Measurements from ENCODE around the gene C11orf87. TPM values are rescaled to one million over a fixed set of nuclear protein-coding genes. Genes with fewer than 3 reads are reported as not detected.

Gene C11orf87
- total RNA-seq, 1 donor, result 0.09 TPM

DNA sequence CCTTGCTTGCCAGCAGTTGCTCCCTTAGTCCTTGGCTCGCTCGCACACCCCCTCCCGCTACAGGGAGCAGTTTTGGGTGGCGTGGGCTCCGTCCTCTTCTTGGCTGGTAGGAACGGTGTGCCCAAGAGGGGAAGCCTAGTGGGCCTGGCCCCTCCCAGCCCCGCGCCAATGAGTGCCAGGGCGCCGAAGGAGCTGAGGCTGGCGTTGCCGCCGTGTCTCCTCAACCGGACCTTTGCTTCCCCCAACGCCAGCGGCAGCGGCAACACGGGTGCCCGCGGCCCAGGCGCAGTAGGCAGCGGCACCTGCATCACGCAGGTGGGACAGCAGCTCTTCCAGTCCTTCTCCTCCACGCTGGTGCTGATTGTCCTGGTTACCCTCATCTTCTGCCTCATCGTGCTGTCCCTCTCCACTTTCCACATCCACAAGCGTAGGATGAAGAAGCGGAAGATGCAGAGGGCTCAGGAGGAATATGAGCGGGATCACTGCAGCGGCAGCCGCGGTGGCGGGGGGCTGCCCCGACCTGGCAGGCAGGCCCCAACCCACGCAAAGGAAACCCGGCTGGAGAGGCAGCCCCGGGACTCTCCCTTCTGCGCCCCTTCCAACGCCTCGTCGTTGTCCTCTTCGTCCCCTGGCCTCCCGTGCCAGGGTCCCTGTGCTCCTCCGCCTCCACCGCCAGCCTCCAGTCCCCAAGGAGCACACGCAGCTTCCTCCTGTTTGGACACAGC lies 1.6 kb downstream of the C11orf87 start:
- TF ChIP-seq CTCF (IDR thresholded peaks at IDR 0.05; ENCODE audit: insufficient read depth, low read length), result no peak
- no peak for DNase-seq (ENCODE audit: low read depth)
- H3K4me3 ChIP-seq (ENCODE audit: low read depth, low read length), result peak overlapping the region; percentile 64

DNA sequence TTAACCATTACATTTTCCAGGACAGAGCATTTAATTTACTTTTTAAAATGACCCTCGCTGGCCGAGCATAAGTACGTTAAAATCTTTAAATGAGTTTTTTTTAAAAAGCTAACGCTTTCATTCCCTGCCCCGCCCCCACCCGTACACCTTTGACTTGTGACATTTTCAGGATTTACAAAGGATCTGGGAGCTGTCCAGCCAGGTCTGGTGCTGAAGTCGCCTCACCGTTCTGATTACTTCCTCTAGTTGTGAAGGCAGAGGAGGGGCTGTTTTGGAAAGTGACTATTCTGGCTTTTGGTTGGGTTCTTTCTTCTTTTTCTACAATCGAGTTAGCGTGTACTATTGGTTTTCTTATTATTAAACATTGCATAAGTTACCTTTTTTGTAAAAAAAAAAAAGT lies 2.9 kb downstream of the C11orf87 start:
- H3K4me3 ChIP-seq (ENCODE audit: low read depth, low read length), result no peak overlapping the region
- DNase-seq (ENCODE audit: low read depth), result no peak
- no peak for TF ChIP-seq CTCF (IDR thresholded peaks at IDR 0.05; ENCODE audit: insufficient read depth, low read length)

- DNase-seq (ENCODE audit: low read depth), result no peak
- peak; percentile 18 for TF ChIP-seq CTCF (IDR thresholded peaks at IDR 0.05; ENCODE audit: insufficient read depth, low read length)
- no peak overlapping the region for H3K4me3 ChIP-seq (ENCODE audit: low read depth, low read length)
These were observed 3.6 kb downstream of the C11orf87 start for GRCh38 chr11:109425554-109425953.

- peak; percentile 35 for TF ChIP-seq CTCF (IDR thresholded peaks at IDR 0.05; ENCODE audit: insufficient read depth, low read length)
- DNase-seq (ENCODE audit: low read depth), result no peak
- H3K4me3 ChIP-seq (ENCODE audit: low read depth, low read length), result no peak overlapping the region
These were observed 4.7 kb downstream of the C11orf87 start for GRCh38 chr11:109426442-109427240.

DNA sequence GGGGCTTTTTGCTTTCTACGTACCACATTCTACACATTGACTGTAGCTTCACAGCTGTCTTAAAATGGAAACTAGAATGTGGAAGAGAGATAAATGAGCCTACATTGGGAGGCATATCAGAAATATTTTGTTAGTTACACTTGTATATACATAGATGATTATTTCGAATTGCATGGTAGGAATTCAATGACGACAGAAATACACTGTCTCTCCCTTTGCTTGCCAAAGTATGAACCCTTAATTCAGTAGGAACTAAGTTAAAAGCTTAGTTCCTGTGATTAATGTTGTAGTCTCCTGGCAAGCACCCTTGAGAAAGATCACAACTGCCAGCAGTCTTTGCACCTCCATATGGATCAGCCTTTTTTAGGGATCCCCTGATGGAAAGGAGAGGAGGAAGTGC lies 10.1 kb downstream of the C11orf87 start:
- peak; percentile 55 for DNase-seq (ENCODE audit: low read depth)
- no peak overlapping the region for H3K4me3 ChIP-seq (ENCODE audit: low read depth, low read length)
- TF ChIP-seq CTCF (IDR thresholded peaks at IDR 0.05; ENCODE audit: insufficient read depth, low read length), result no peak

GRCh38 chr11:109433753-109434256 lies 11.8 kb downstream of the C11orf87 start:
- no peak for DNase-seq (ENCODE audit: low read depth)
- no peak overlapping the region for H3K4me3 ChIP-seq (ENCODE audit: low read depth, low read length)
- TF ChIP-seq CTCF (IDR thresholded peaks at IDR 0.05; ENCODE audit: insufficient read depth, low read length), result no peak

All from fibroblast of the aortic adventitia (primary cell).